ENCODE results near the gene EXOSC7. TPM values are rescaled to one million over a fixed set of nuclear protein-coding genes. Genes with fewer than 3 reads are reported as not detected.
A peak's percentile ranks its signal among the peaks of the same experiment; 100 is the strongest.
"Not testable (repeated sequence)": the region's sequence is repeated elsewhere in the genome, so short reads cannot be mapped to it uniquely, and the experiment has no call there.

Gene EXOSC7
- polyA plus RNA-seq, 3 donors, result 16.8 to 23.9 (median 18.8) TPM

DNA sequence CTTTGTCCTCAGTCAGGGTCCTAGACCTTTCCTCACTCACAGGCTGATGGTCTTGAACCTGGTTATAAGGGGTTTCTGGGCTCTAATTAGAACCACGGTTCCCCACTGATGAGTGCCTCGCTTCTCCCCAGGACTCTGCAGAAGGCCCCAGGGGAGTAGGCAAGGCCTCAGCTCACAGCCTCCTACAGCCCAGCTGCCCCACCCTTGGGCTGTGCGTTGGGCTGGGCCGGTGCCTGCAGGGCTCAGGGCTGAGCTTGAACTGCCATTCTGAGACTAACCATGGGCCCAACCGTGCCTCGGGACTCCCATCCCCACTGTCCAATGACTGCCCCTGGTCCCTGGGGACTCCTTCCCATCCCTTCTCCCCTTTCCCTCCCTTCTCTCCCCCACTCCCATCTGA lies 75.6 kb downstream of the EXOSC7 start:
- intact Hi-C loops (cut with micrococcal nuclease), result no loop called here
- no peaks in the 10 kb centered on the region for H3K36me3 Mint-ChIP-seq
- WGBS (ENCODE audit: insufficient coverage), result 100% methylated on average over 6 of the region's 6 CpGs
- H3K27me3 ChIP-seq (ENCODE audit: control insufficient read depth in 2 of 2, insufficient read depth in 2 of 2, low read length in 2 of 2), result no peaks in the 10 kb centered on the region
- H3K4me3 Mint-ChIP-seq, result no peak overlapping the region
- H3K9me3 ChIP-seq (replicated peaks in 1 of 2; ENCODE audit: control insufficient read depth in 1 of 2, insufficient read depth in 1 of 2, low read length in 2 of 2), result no peaks in the 10 kb centered on the region
- no peaks in the 10 kb centered on the region for H3K9me3 Mint-ChIP-seq
- DNase-seq, result no peak
- no peaks in the 10 kb centered on the region for H3K79me2 ChIP-seq (ENCODE audit: insufficient read depth, low read length)
- no peaks in the 10 kb centered on the region for H4K20me1 ChIP-seq (ENCODE audit: insufficient read depth, low read length)
- no peak overlapping the region for H3K27ac ChIP-seq (ENCODE audit: low read depth in 1 of 2, low read length in 2 of 2)
- H3K4me3 ChIP-seq (replicated peaks in 1 of 3; ENCODE audit: low read depth in 2 of 3, low read length in 3 of 3), result no peak overlapping the region
- H3K4me2 ChIP-seq (replicated peaks; ENCODE audit: extremely low read depth, low read length, poor library complexity, severe bottlenecking), result no peak overlapping the region
- H3K9ac ChIP-seq (ENCODE audit: insufficient read depth, low read length, poor library complexity, severe bottlenecking), result no peak overlapping the region
- peak overlapping the region in 1 of 7 donors; percentile 13 for H3K27ac Mint-ChIP-seq
- H3K4me1 ChIP-seq (ENCODE audit: control insufficient read depth in 1 of 2, insufficient read depth in 2 of 2, low read length in 2 of 2), result peaks cover 33 to 37% of the 10 kb centered on the region in 2 donors
- no peak overlapping the region for H2AFZ ChIP-seq (ENCODE audit: insufficient read depth, low read depth, low read length, poor library complexity, severe bottlenecking)
- no peaks in the 10 kb centered on the region for H3K36me3 ChIP-seq (replicated peaks in 1 of 2; ENCODE audit: control insufficient read depth in 1 of 2, insufficient read depth in 2 of 2, low read length in 2 of 2)
- H3K4me1 Mint-ChIP-seq, result peaks cover 38% of the 10 kb centered on the region
- TF ChIP-seq, protein P1, sequence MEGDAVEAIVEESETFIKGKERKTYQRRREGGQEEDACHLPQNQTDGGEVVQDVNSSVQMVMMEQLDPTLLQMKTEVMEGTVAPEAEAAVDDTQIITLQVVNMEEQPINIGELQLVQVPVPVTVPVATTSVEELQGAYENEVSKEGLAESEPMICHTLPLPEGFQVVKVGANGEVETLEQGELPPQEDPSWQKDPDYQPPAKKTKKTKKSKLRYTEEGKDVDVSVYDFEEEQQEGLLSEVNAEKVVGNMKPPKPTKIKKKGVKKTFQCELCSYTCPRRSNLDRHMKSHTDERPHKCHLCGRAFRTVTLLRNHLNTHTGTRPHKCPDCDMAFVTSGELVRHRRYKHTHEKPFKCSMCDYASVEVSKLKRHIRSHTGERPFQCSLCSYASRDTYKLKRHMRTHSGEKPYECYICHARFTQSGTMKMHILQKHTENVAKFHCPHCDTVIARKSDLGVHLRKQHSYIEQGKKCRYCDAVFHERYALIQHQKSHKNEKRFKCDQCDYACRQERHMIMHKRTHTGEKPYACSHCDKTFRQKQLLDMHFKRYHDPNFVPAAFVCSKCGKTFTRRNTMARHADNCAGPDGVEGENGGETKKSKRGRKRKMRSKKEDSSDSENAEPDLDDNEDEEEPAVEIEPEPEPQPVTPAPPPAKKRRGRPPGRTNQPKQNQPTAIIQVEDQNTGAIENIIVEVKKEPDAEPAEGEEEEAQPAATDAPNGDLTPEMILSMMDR (IDR thresholded peaks at IDR 0.05), result no peak
- H3K27me3 Mint-ChIP-seq (ENCODE audit: low read depth in 3 of 3), result peaks cover 0 to 5% (median 2%) of the 10 kb centered on the region in 3 donors

DNA sequence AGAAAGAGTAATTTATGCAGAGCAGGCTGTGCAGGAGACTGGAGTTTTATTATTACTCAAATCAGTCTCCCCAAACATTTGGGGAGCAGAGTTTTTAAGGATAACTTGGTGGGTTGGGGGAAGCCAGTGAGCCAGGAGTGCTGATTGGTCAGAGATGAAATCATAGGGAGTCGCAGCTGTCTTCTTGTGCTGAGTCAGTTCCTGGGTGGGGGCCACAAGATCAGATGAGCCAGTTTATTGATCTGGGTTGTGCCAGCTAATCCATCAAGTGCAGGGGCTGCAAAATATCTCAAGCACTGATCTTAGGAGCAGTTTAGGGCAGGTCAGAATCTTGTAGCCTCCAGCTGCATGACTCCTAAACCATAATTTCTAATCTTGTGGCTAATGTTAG lies 77.8 kb downstream of the EXOSC7 start:
- H3K4me2 ChIP-seq (replicated peaks; ENCODE audit: extremely low read depth, low read length, poor library complexity, severe bottlenecking); H2AFZ ChIP-seq (ENCODE audit: insufficient read depth, low read depth, low read length, poor library complexity, severe bottlenecking); H3K9me3 ChIP-seq (replicated peaks in 1 of 2; ENCODE audit: control insufficient read depth in 1 of 2, insufficient read depth in 1 of 2, low read length in 2 of 2); intact Hi-C loops (cut with micrococcal nuclease); H3K36me3 ChIP-seq (replicated peaks in 1 of 2; ENCODE audit: control insufficient read depth in 1 of 2, insufficient read depth in 2 of 2, low read length in 2 of 2); H3K4me3 ChIP-seq (replicated peaks in 1 of 3; ENCODE audit: low read depth in 2 of 3, low read length in 3 of 3); H3K27me3 Mint-ChIP-seq (ENCODE audit: low read depth in 3 of 3); DNase-seq; H3K9me3 Mint-ChIP-seq; H3K9ac ChIP-seq (ENCODE audit: insufficient read depth, low read length, poor library complexity, severe bottlenecking); H3K4me3 Mint-ChIP-seq; H3K79me2 ChIP-seq (ENCODE audit: insufficient read depth, low read length); H3K36me3 Mint-ChIP-seq; H4K20me1 ChIP-seq (ENCODE audit: insufficient read depth, low read length); H3K27me3 ChIP-seq (ENCODE audit: control insufficient read depth in 2 of 2, insufficient read depth in 2 of 2, low read length in 2 of 2): not testable (repeated sequence)
- Mint-ChIP-seq H3K4me1 (peaks cover 56% of the 10 kb centered on the region), H3K27ac (peak overlapping the region; percentile 88 to 97 (median 93))
- Histone ChIP-seq H3K4me1 (ENCODE audit: control insufficient read depth in 1 of 2, insufficient read depth in 2 of 2, low read length in 2 of 2) (peaks cover 45 to 57% of the 10 kb centered on the region in 2 donors), H3K27ac (ENCODE audit: low read depth in 1 of 2, low read length in 2 of 2) (peak overlapping the region in 1 of 2 donors; percentile 82)
- WGBS (ENCODE audit: insufficient coverage), result 0% methylated on average over 1 of the region's 1 CpG

All from CD14-positive monocyte (primary cell).